DND-41 (cell line): ENCODE measurements around the gene FOSB.

Experiments
- EZH2 ChIP-seq: IDR thresholded peaks from 3 replicates; pipeline ENCODE4 v1.6.1; 2012; ENCODE audit warnings: borderline replicate concordance, low read depth, mild to moderate bottlenecking, moderate library complexity, low read length, inconsistent platforms; ENCODE audit not compliant: severe bottlenecking
- TF ChIP-seq, protein P1 (sequence below): IDR thresholded peaks from 2 replicates; pipeline ENCODE4 v1.5.1; 2012; ENCODE audit warnings: borderline replicate concordance, low read length, moderate library complexity, mild to moderate bottlenecking; ENCODE audit not compliant: poor library complexity, severe bottlenecking; ENCODE audit errors: extremely low read depth

DNA sequence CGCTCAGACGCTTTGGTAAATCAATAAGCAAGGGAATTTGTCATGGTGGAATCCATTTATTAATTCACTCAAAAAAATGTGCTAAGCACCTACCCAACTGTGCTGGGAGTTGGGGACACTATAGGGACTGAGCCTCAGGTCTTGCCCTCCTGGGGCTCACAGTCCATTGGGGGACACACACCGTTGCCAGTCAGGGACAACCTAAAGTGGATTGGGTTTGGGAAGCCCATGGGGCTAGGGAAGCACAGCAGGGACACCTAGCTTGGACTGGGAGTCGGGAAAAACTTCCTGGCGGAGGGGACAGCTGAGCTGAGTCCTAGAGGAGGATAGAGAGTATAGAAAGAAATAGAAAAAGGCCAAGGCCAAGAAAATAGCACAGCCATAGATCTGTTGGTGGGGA lies 8.5 kb downstream of the FOSB start:
- TF ChIP-seq, protein P1, sequence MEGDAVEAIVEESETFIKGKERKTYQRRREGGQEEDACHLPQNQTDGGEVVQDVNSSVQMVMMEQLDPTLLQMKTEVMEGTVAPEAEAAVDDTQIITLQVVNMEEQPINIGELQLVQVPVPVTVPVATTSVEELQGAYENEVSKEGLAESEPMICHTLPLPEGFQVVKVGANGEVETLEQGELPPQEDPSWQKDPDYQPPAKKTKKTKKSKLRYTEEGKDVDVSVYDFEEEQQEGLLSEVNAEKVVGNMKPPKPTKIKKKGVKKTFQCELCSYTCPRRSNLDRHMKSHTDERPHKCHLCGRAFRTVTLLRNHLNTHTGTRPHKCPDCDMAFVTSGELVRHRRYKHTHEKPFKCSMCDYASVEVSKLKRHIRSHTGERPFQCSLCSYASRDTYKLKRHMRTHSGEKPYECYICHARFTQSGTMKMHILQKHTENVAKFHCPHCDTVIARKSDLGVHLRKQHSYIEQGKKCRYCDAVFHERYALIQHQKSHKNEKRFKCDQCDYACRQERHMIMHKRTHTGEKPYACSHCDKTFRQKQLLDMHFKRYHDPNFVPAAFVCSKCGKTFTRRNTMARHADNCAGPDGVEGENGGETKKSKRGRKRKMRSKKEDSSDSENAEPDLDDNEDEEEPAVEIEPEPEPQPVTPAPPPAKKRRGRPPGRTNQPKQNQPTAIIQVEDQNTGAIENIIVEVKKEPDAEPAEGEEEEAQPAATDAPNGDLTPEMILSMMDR, result no peak
- no peak for TF ChIP-seq EZH2
